GM12878 (cell line): ENCODE measurements around the gene CYP2U1. TPM values are rescaled to one million over a fixed set of nuclear protein-coding genes. Genes with fewer than 3 reads are reported as not detected.

Experiments used
- ATAC-seq: fragments of 200-7000 bp; cut with Tn5 transposase; 3 replicates; pipeline ENCODE4 v1.9.1; 2020; ENCODE audit warnings: mild to moderate bottlenecking, moderate library complexity
- BruUV-seq: library from RNA; stranded (reverse); fragments of 400-500 nt; replicated peaks from 2 replicates; lab custom pipeline; 2021; lab: Mats Ljungman, UMichigan
- CTCF ChIA-PET: fragments of 300-600 bp; sonication (Branson Sonifier 250); formaldehyde crosslinking; extraction: SDS; loops from one replicate; lab custom pipeline; 2021; ENCODE audit warnings: inconsistent platforms; lab: Yijun Ruan, JAX
- POLR2A ChIA-PET: fragments of 350-600 bp; formaldehyde crosslinking; extraction: SDS; loops from one replicate; lab custom pipeline; 2021; ENCODE audit warnings: inconsistent platforms; lab: Charles Lee
- RAD21 ChIA-PET: fragments of 300-600 bp; sonication (Branson Sonifier 250); formaldehyde crosslinking; loops from one replicate; lab custom pipeline; 2023; ENCODE audit warnings: antibody characterized with exemption; ENCODE audit not compliant: unreplicated experiment; lab: Charles Lee
- SMC1A ChIA-PET: fragments of 300-600 bp; sonication (Branson Sonifier 250); formaldehyde crosslinking; loops from one replicate; lab custom pipeline; 2023; ENCODE audit not compliant: unreplicated experiment, uncharacterized antibody; lab: Charles Lee
- DNase-seq: peaks from one replicate; pipeline ENCODE4 v3.0.0-alpha.2; 2011; ENCODE audit warnings: low read depth, low spot score
- FAIRE-seq: peaks from 3 replicates; lab custom pipeline; 2011; peaks lifted over from hg19 to GRCh38; lab: Jason Lieb, UNC
- H2AFZ ChIP-seq: 2 replicates; pipeline ENCODE4 v1.6.0; 2011; ENCODE audit warnings: low read depth, low read length, control low read depth; ENCODE audit not compliant: control insufficient read depth
- H3K27ac ChIP-seq: 2 replicates; pipeline ENCODE4 v1.5.1; 2011; ENCODE audit warnings: control low read depth; ENCODE audit not compliant: control insufficient read depth, insufficient read depth
- H3K27me3 ChIP-seq, 2 experiments: replicated peaks in 1 of 2; 2 replicates each; pipeline versions ENCODE4 v1.6.0 to v1.6.1; 2011; ENCODE audit warnings: low read length in 1 of 2; ENCODE audit not compliant: control insufficient read depth in 2 of 2, insufficient read depth in 2 of 2
- H3K36me3 ChIP-seq, 2 experiments: 2 replicates each; pipeline ENCODE4 v1.5.1; 2011; ENCODE audit warnings: low read length in 1 of 2; ENCODE audit not compliant: control insufficient read depth in 2 of 2, insufficient read depth in 2 of 2
- H3K4me1 ChIP-seq: 2 replicates; pipeline ENCODE4 v1.6.1; 2011; ENCODE audit warnings: mild to moderate bottlenecking, low read length, moderate library complexity, mixed read lengths; ENCODE audit not compliant: control insufficient read depth, insufficient read depth
- H3K4me2 ChIP-seq: 2 replicates; pipeline ENCODE4 v1.6.0; 2011; ENCODE audit warnings: control low read depth; ENCODE audit not compliant: control insufficient read depth, insufficient read depth
- H3K4me3 ChIP-seq: fragments of 200-600 bp; sonication (generic); 2 replicates; pipeline ENCODE4 v1.5.1; 2016
- H3K79me2 ChIP-seq: 2 replicates; pipeline ENCODE4 v1.6.0; 2011; ENCODE audit warnings: low read length; ENCODE audit not compliant: control insufficient read depth, insufficient read depth
- H3K9ac ChIP-seq: 2 replicates; pipeline ENCODE4 v1.8.0; 2011; ENCODE audit warnings: low read length, control low read depth, mixed read lengths; ENCODE audit not compliant: control insufficient read depth, insufficient read depth
- H3K9me3 ChIP-seq: replicated peaks from 3 replicates; pipeline ENCODE4 v1.5.1; 2011; ENCODE audit warnings: mild to moderate bottlenecking, low read length; ENCODE audit not compliant: control insufficient read depth, insufficient read depth
- H4K20me1 ChIP-seq: 2 replicates; pipeline ENCODE4 v1.6.0; 2011; ENCODE audit not compliant: control insufficient read depth, insufficient read depth
- SREBF1 ChIP-seq: IDR thresholded peaks from 2 replicates; pipeline ENCODE4 v1.6.1; 2012; ENCODE audit warnings: mild to moderate bottlenecking, low read length
- WGBS: methylation state at CpG from one replicate; pipeline ENCODE4 v1.1.6; 2016; ENCODE audit warnings: low lambda C conversion rate; ENCODE audit not compliant: insufficient replicate concordance, insufficient coverage; ENCODE audit errors: missing lambda C conversion rate; 5-methylcytosine and 5-hydroxymethylcytosine counted together
- in situ Hi-C: fragments of 300-500 bp; cut with MboI; formaldehyde crosslinking; loops from 9 replicates; pipeline ENCODE4 v1.14.3; 2018; ENCODE audit warnings: mixed read lengths
- intact Hi-C: fragments of 100-400 bp; cut with micrococcal nuclease; formaldehyde crosslinking; loops from one replicate; pipeline ENCODE4 v1.14.2; 2022; ENCODE audit not compliant: unreplicated experiment
- polyA plus RNA-seq, 11 experiments: library from polyadenylated mRNA; depleted of rRNA in 4 of 11; unstranded in 6 of 11; stranded (reverse) in 5 of 11; fragments of >200 nt; fragmentation: Nextera tagmentation in 4 of 11; fragmentation: Illumina TruSeq in 1 of 11; extraction: Ambion mirVana in 4 of 11; extraction: Trizol in 1 of 11; gene quantifications; 1 replicate in 1 of 11; 2 replicates in 10 of 11; pipeline versions ENCODE4 v1.2.1 to v1.2.3, GENCODE V29; 2011 to 2016; ENCODE audit warnings: inconsistent platforms in 2 of 11, missing spikeins in 2 of 11, low read depth in 1 of 11
- total RNA-seq, 4 experiments: library from RNA; depleted of rRNA in 3 of 4; stranded (reverse); fragments of >200 nt in 3 of 4; fragmentation: Illumina TruSeq in 1 of 4; extraction: Trizol in 1 of 4; gene quantifications; 2 replicates each; pipeline versions ENCODE4 v1.2.1 to v1.2.3, GENCODE V29; 2013 to 2021
- TF ChIP-seq, protein P1 (sequence below): fragments of 450-650 bp; IDR thresholded peaks from 2 replicates; pipeline ENCODE4 v1.6.1; 2016; ENCODE audit warnings: mild to moderate bottlenecking

Gene CYP2U1
- total and polyA plus RNA-seq, 10 of the 15 experiments (the other 5 are each of a cell fraction or from before 2014, with no cell fraction given), result 0.41 to 3.4 (median 2.9) TPM

DNA sequence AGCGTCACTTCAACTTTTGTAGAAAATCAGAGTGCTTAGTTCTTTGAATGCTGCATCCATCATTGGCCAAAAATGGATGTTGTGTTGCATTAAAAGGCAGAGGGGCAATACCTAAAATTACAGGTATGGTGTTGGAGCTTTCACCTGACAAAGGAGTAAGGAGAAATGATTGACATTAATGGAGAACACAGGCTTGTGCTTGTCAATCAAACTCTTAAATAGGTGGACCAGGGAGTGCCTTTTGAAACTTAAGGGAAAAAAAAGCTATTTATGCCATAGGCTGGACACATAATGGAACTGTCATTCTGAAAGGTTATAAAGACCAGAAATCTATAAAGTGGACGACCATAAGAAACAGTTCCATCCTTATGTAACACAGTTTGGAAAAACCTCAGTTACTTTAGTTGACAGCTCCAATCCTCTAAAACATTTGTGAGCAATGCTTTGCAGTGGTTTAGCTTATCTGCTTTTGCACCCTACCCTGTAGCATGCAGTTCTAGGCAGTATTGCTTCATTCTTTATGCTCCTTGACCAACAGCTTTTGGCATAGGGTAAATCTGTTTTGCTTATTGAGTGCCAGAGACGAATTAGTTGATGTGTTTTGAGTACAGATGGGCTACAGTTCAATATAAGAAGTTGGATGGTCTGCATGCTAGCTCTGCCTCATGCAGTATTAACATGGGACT lies 60.7 kb downstream of the CYP2U1 start:
- FAIRE-seq (no peak), ATAC-seq (no peak; the same call in 1 of the 3 replicates), DNase-seq (no peak)
- Histone ChIP-seq H3K4me2 (peak overlapping the region; percentile 78), H4K20me1 (no peaks in the 10 kb centered on the region), H2AFZ (no peak overlapping the region), H3K79me2 (peaks cover 62% of the 10 kb centered on the region), H3K27ac (no peak overlapping the region), H3K36me3 (peaks cover 0 to 3% of the 10 kb centered on the region in 2 experiments; a peak in 1 of 4 replicates), H3K9me3 (no peaks in the 10 kb centered on the region), H3K4me1 (peaks cover 27% of the 10 kb centered on the region), H3K27me3 (no peaks in the 10 kb centered on the region), H3K9ac (no peak overlapping the region), H3K4me3 (peak overlapping the region; percentile 61)
- RAD21 ChIA-PET, result interaction anchor here (0.8 to 5.9 kb wide), 6 partner anchors 9 to 581 kb away, joined by 3 to 43 read pairs (median 4); no protein-coding TSS in a partner anchor
- intact Hi-C loops (loop anchor here (2.0 to 5.0 kb wide), 2 partner anchors 275 to 629 kb away; partner anchors contain the start of gene RPL34), in situ Hi-C loops (no loop called here)
- CTCF ChIA-PET, result interaction anchor here (0.8 to 5.0 kb wide), 4 partner anchors 27 to 659 kb away, joined by 3 to 43 read pairs (median 8); partner anchors contain the start of gene OSTC
- 22% methylated on average over 3 of the region's 3 CpGs for WGBS
- POLR2A ChIA-PET, result interaction anchor here (1.1 to 1.4 kb wide), 2 partner anchors 27 to 658 kb away, joined by 3 read pairs; partner anchors contain the start of gene OSTC
- SMC1A ChIA-PET, result interaction anchor here (0.5 to 4.8 kb wide), 12 partner anchors 8 to 573 kb away, joined by 3 to 31 read pairs (median 4); partner anchors contain the start of gene LEF1
- TF ChIP-seq SREBF1, result no peak
- TF ChIP-seq, protein P1, sequence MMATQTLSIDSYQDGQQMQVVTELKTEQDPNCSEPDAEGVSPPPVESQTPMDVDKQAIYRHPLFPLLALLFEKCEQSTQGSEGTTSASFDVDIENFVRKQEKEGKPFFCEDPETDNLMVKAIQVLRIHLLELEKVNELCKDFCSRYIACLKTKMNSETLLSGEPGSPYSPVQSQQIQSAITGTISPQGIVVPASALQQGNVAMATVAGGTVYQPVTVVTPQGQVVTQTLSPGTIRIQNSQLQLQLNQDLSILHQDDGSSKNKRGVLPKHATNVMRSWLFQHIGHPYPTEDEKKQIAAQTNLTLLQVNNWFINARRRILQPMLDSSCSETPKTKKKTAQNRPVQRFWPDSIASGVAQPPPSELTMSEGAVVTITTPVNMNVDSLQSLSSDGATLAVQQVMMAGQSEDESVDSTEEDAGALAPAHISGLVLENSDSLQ, result peak; percentile 82
- BruUV-seq, result TSS peak; percentile 36
